Stimulated activated effector memory CD8-positive, alpha-beta T cell treated with anti-CD3 and anti-CD28 coated beads, Interleukin-12 subunit alpha, Interleukin-12 subunit beta, amount 100 ng/mL, for 72 hours (primary cell): ENCODE data around the gene ASB1.

Source experiments
- ATAC-seq: fragments of 150-1000 bp; cut with Tn5 transposase; 2 replicates; pipeline ENCODE4 v1.10.0; 2021
- DNase-seq, 2 donors: peaks; one replicate each; pipeline ENCODE4 v3.0.0; 2021 to 2022; ENCODE audit warnings: low spot score in 2 of 2
- H3K27ac Mint-ChIP-seq: one replicate; pipeline ENCODE4 v1.8.0; 2022; ENCODE audit warnings: mild to moderate bottlenecking, mixed read lengths
- H3K36me3 Mint-ChIP-seq: one replicate; pipeline ENCODE4 v1.8.0; 2022; ENCODE audit warnings: mild to moderate bottlenecking, mixed read lengths
- H3K4me1 Mint-ChIP-seq: one replicate; pipeline ENCODE4 v1.8.0; 2022; ENCODE audit warnings: mixed read lengths
- H3K4me3 Mint-ChIP-seq: one replicate; pipeline ENCODE4 v1.8.0; 2022; ENCODE audit warnings: mild to moderate bottlenecking, mixed read lengths
- H3K9me3 Mint-ChIP-seq: one replicate; pipeline ENCODE4 v1.8.0; 2022; ENCODE audit warnings: mixed read lengths

The ASB1 gene

GRCh38 chr2:238479847-238480246 lies 53.1 kb downstream of the ASB1 start:
- peaks cover 13% of the 10 kb centered on the region for H3K9me3 Mint-ChIP-seq
- no peaks in the 10 kb centered on the region for H3K36me3 Mint-ChIP-seq
- H3K27ac Mint-ChIP-seq = no peak overlapping the region
- no peak for ATAC-seq
- H3K4me1 Mint-ChIP-seq = no peaks in the 10 kb centered on the region
- H3K4me3 Mint-ChIP-seq = no peak overlapping the region
- no peak for DNase-seq

GRCh38 chr2:238483021-238483420 lies 56.3 kb downstream of the ASB1 start:
- Mint-ChIP-seq H3K4me3 (no peak overlapping the region), H3K36me3 (no peaks in the 10 kb centered on the region), H3K4me1 (no peaks in the 10 kb centered on the region), H3K27ac (no peak overlapping the region), H3K9me3 (peaks cover 13% of the 10 kb centered on the region)
- ATAC-seq (no peak), DNase-seq (no peak)

GRCh38 chr2:238483656-238484055 lies 56.9 kb downstream of the ASB1 start:
- Mint-ChIP-seq H3K36me3 (no peaks in the 10 kb centered on the region), H3K4me3 (no peak overlapping the region), H3K9me3 (peaks cover 13% of the 10 kb centered on the region), H3K4me1 (no peaks in the 10 kb centered on the region), H3K27ac (no peak overlapping the region)
- ATAC-seq = no peak
- DNase-seq = no peak

GRCh38 chr2:238484522-238485452 lies 58.1 kb downstream of the ASB1 start:
- H3K4me1 Mint-ChIP-seq = no peaks in the 10 kb centered on the region
- no peak for ATAC-seq

GRCh38 chr2:238486123-238486848 lies 59.6 kb downstream of the ASB1 start:
- ATAC-seq (no peak), DNase-seq (no peak)
- H3K4me1 Mint-ChIP-seq = no peaks in the 10 kb centered on the region
- H3K27ac Mint-ChIP-seq = no peak overlapping the region
- H3K9me3 Mint-ChIP-seq = no peaks in the 10 kb centered on the region
- no peaks in the 10 kb centered on the region for H3K36me3 Mint-ChIP-seq
- H3K4me3 Mint-ChIP-seq = no peak overlapping the region

More at GRCh38 chr2:238484522-238485452, 58.1 kb downstream of the ASB1 start:
- no peak overlapping the region for H3K4me3 Mint-ChIP-seq
- H3K36me3 Mint-ChIP-seq = no peaks in the 10 kb centered on the region
- no peak overlapping the region for H3K27ac Mint-ChIP-seq
- H3K9me3 Mint-ChIP-seq = peaks cover 8% of the 10 kb centered on the region
- DNase-seq = peak in 1 of 2 donors; percentile 15

GRCh38 chr2:238487134-238487533 lies 60.4 kb downstream of the ASB1 start:
- Mint-ChIP-seq H3K4me3 (no peak overlapping the region), H3K4me1 (no peaks in the 10 kb centered on the region), H3K9me3 (no peaks in the 10 kb centered on the region), H3K27ac (no peak overlapping the region), H3K36me3 (no peaks in the 10 kb centered on the region)
- ATAC-seq (no peak), DNase-seq (peak in 1 of 2 donors; percentile 15)

GRCh38 chr2:238487652-238488346 lies 61.1 kb downstream of the ASB1 start:
- Mint-ChIP-seq H3K9me3 (no peaks in the 10 kb centered on the region), H3K4me1 (no peaks in the 10 kb centered on the region), H3K36me3 (no peaks in the 10 kb centered on the region), H3K4me3 (no peak overlapping the region), H3K27ac (no peak overlapping the region)
- ATAC-seq (no peak), DNase-seq (peak in 1 of 2 donors; percentile 43)

GRCh38 chr2:238488347-238488826 lies 61.7 kb downstream of the ASB1 start:
- no peaks in the 10 kb centered on the region for H3K36me3 Mint-ChIP-seq
- DNase-seq (peak in 1 of 2 donors; percentile 13), ATAC-seq (no peak)
- H3K4me3 Mint-ChIP-seq = no peak overlapping the region
- no peaks in the 10 kb centered on the region for H3K9me3 Mint-ChIP-seq
- peaks cover 4% of the 10 kb centered on the region for H3K4me1 Mint-ChIP-seq
- no peak overlapping the region for H3K27ac Mint-ChIP-seq

GRCh38 chr2:238489431-238489830 lies 62.7 kb downstream of the ASB1 start:
- Mint-ChIP-seq H3K4me1 (peaks cover 12% of the 10 kb centered on the region), H3K9me3 (no peaks in the 10 kb centered on the region), H3K36me3 (no peaks in the 10 kb centered on the region), H3K27ac (no peak overlapping the region), H3K4me3 (no peak overlapping the region)
- DNase-seq (peak in 1 of 2 donors; percentile 25), ATAC-seq (no peak)

GRCh38 chr2:238489896-238490295 lies 63.2 kb downstream of the ASB1 start:
- ATAC-seq (no peak), DNase-seq (no peak)
- H3K9me3 Mint-ChIP-seq = no peaks in the 10 kb centered on the region
- H3K4me1 Mint-ChIP-seq = peaks cover 17% of the 10 kb centered on the region
- no peak overlapping the region for H3K27ac Mint-ChIP-seq
- H3K4me3 Mint-ChIP-seq = no peak overlapping the region
- H3K36me3 Mint-ChIP-seq = no peaks in the 10 kb centered on the region

GRCh38 chr2:238492840-238493239 lies 66.1 kb downstream of the ASB1 start:
- ATAC-seq (no peak), DNase-seq (peak in 1 of 2 donors; percentile 22)
- H3K4me1 Mint-ChIP-seq = peaks cover 21% of the 10 kb centered on the region
- H3K4me3 Mint-ChIP-seq = no peak overlapping the region
- no peaks in the 10 kb centered on the region for H3K9me3 Mint-ChIP-seq
- no peaks in the 10 kb centered on the region for H3K36me3 Mint-ChIP-seq
- H3K27ac Mint-ChIP-seq = no peak overlapping the region

- DNase-seq (peak in 1 of 2 donors; percentile 15), ATAC-seq (no peak)
- Mint-ChIP-seq H3K36me3 (no peaks in the 10 kb centered on the region), H3K27ac (no peak overlapping the region), H3K4me1 (peaks cover 21% of the 10 kb centered on the region), H3K9me3 (no peaks in the 10 kb centered on the region), H3K4me3 (no peak overlapping the region)
Observed at GRCh38 chr2:238493411-238493810, 66.7 kb downstream of the ASB1 start.

- no peaks in the 10 kb centered on the region for H3K36me3 Mint-ChIP-seq
- no peaks in the 10 kb centered on the region for H3K9me3 Mint-ChIP-seq
- ATAC-seq = peak; percentile 68
- H3K27ac Mint-ChIP-seq = no peak overlapping the region
- H3K4me3 Mint-ChIP-seq = peak overlapping the region; percentile 11
- peak in 1 of 2 donors; percentile 49 for DNase-seq
- peaks cover 21% of the 10 kb centered on the region for H3K4me1 Mint-ChIP-seq
Observed at GRCh38 chr2:238493880-238494572, 67.3 kb downstream of the ASB1 start.

- H3K36me3 Mint-ChIP-seq = no peaks in the 10 kb centered on the region
- no peaks in the 10 kb centered on the region for H3K9me3 Mint-ChIP-seq
- peaks cover 21% of the 10 kb centered on the region for H3K4me1 Mint-ChIP-seq
- peak overlapping the region; percentile 11 for H3K4me3 Mint-ChIP-seq
- ATAC-seq (no peak), DNase-seq (no peak)
- H3K27ac Mint-ChIP-seq = no peak overlapping the region
Observed at GRCh38 chr2:238494573-238494961, 67.8 kb downstream of the ASB1 start.

- Mint-ChIP-seq H3K4me1 (peaks cover 21% of the 10 kb centered on the region), H3K4me3 (no peak overlapping the region), H3K9me3 (no peaks in the 10 kb centered on the region), H3K27ac (no peak overlapping the region), H3K36me3 (no peaks in the 10 kb centered on the region)
- DNase-seq (peak in 1 of 2 donors; percentile 26), ATAC-seq (no peak)
Observed at GRCh38 chr2:238495422-238495821, 68.7 kb downstream of the ASB1 start.
